8988T (cell line): Measurements from ENCODE around the gene EXOC6B.
A peak's percentile ranks its signal among the peaks of the same experiment; 100 is the strongest.

ENCODE experiments used
- DNase-seq: peaks from one replicate; pipeline ENCODE4 v3.0.0; 2011

The EXOC6B gene

GRCh38 chr2:72141881-72142451, 683.9 kb downstream of the EXOC6B start:
- DNase-seq = no peak

- DNase-seq = no peak
Observed at GRCh38 chr2:72141032-72141645, 684.7 kb downstream of the EXOC6B start.

DNA sequence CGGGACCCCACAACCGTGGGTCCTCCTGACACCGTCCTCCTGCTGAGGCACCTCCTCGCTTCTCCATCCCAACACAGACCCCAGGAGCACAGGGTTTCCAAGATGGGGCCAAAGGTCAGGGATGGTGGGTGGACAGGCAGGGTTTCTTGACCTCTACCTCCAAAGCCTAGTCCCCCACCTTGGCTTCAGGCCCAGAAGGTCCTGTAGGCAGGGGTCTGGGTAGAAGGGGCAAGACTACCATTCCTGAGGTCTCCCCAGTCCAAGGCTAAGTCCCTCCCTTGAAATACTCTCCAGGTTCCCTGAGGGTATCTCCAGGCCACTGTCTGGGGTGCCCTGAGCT, 685.2 kb downstream of the EXOC6B start:
- no peak for DNase-seq

- DNase-seq = no peak
Observed at GRCh38 chr2:72139874-72140620, 685.8 kb downstream of the EXOC6B start.

DNA sequence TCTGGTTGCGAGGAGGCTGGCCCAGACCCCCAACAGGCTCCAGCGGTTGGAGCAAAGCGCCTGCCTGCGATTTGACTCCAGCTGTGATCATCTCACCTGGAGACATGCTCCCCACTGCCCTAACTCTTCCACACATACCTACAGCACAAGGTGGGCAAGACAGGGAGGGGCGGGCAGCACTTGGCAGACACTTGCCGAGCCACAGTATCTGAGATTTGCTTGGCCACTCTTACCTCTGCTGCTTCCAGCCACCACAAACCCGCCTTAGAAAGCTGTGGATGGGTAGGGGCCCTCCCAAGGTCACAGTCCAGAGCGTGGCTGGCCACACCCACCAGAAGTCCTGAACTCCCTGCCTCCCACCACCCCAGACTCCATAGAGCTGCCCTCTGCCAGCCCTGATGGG, 686.4 kb downstream of the EXOC6B start:
- DNase-seq = no peak

DNA sequence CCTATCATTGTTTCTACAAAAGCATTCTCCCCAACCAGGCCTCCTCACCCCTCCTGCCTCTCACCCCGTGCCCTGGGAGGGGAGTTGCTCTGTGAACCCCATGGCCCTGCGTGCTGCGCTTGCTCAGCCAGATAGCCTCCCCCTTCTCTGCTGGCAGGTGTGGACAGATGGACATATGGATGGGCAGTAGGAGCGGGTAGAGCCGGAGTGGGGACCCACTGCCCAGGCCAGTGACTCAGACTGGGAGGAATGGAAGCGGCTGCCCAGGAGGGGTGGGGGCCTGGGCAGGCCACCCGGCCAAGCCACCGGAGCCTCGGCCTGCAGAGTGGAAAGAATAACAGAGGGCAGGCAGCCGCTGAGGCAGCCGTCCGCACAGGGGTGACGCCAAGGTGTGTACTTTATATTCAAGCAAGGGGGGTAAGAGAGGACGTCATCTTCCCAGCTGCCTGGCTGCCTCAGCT, 686.9 kb downstream of the EXOC6B start:
- no peak for DNase-seq

DNA sequence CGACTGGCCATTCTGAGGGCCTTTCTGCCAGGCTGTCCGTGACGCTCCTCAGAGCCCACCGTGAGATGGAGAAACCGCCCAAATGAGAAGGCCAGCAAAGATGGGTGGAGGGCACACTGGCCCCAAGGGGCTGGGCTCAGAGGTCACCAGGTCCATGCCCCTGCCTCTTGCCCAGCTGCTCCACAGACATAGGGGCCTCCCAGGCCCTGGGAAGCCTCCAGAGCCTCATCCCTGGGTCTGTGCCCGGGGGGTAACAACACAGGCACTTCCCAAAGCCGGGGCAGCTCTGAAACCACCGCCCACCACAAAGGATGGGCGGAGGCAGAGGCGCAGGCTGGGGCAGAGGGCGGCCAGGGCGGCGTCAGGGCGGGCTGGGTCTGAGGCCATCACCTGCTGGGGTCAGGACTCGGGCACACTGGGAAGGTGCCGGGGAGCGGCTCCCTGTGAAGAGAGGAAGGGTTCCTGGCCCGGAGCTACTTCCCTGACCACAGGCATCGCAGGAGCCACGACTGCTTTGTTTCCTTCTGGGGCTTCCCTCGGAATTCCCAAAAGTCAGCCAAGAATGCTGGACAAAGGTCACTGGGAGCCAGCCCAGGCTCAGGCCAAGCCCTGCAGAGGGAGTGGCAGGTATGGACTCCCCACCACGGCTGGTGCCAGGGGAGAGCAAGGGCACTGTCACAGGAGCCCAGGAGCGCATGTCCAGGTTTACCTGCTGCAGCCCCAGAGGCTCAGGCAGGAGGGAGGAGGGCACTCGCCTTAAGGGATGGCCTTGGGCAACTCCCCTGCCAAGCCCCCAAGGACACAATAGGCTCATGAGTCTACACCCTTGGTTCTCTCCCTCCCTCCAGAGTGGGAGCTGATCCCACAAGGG, 687.6 kb downstream of the EXOC6B start:
- DNase-seq = no peak

DNA sequence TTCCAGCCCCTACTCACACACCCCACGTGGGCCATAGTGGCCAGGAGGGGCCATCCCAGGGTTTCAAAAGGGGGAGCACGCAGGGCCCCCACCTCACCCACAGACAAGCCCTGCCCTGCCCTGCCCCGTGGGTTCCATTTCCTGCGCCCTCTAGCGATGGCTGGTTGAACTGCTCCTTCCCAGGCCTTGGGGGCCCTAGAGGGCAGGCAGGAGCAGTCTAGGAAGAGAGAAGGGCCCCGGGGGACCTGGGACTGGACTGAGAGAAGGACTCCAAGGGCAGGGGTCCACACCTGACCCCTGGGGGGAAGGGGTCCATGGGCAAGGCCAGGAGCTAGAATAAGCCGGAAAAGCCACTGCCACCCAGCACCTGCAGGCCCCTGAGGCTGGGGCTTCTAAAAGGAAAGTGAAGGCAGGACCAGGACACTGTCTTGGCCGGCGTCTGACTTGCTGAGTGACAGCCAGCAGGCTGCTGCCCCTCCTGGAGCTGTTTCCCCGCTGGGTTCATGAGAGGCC, 688.3 kb downstream of the EXOC6B start:
- peak; percentile 97 for DNase-seq

DNA sequence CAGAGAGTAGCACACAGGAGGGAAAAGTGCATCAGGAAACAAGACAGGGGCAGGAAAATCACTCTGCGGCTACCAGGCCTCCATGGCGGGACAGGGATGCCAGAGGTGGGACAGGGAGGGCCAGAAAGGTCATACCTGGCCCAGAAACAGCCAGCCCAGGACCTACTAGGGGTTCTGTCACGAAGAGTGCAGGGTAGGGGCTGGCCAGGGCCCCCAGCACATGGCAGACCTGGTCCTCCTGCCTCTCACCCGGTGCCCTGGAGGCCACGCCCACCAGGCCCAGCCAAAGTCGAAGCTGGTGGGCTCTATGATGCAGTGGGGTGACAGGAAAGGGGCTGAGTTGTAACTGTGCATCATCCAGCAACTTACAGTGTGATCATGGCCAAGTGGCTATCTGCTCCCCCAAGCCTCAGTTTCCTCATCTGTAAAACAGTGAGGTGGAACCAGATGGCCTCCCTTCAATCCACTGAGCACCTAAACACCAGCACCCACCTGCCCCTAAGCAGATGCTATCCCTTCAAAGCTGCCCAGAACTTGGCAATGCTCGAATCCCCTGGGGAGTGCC, 688.8 kb downstream of the EXOC6B start:
- DNase-seq = no peak

- no peak for DNase-seq
Observed at GRCh38 chr2:72136331-72136730, 689.5 kb downstream of the EXOC6B start.

GRCh38 chr2:72135921-72136320, 689.9 kb downstream of the EXOC6B start:
- DNase-seq = no peak

GRCh38 chr2:72134997-72135800, 690.6 kb downstream of the EXOC6B start:
- no peak for DNase-seq

DNA sequence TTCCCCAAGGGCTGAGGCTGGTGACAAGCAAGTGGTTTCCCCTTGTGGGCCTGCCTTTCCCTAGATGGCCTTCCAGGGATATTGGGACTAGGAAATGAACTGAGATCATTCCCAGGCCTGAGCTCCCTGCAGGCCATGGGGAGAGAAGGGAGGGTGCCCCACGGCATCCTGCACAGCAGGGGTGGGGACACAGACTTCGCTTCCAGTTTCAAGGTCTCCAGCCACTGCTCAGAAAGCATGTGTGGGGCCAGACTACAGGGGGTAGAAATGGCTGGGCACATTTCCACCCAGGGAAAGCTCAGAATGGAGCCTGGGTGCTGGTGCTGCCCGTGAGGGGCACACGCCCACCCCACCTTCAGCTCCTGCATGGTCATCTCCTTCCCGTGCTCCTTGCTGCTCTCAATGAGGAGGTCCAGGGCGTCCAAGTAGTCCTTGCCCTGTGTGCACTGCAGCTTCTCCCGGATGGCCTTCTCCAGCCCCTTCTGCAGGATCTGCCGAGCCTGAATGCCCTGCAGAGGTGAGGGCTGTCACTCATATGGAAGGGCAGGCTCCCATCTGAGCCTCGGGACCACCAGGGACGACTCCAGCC, 691.3 kb downstream of the EXOC6B start:
- no peak for DNase-seq

GRCh38 chr2:72133721-72134407, 692.0 kb downstream of the EXOC6B start:
- no peak for DNase-seq

- DNase-seq = no peak
Observed at GRCh38 chr2:72132981-72133720, 692.7 kb downstream of the EXOC6B start.

DNA sequence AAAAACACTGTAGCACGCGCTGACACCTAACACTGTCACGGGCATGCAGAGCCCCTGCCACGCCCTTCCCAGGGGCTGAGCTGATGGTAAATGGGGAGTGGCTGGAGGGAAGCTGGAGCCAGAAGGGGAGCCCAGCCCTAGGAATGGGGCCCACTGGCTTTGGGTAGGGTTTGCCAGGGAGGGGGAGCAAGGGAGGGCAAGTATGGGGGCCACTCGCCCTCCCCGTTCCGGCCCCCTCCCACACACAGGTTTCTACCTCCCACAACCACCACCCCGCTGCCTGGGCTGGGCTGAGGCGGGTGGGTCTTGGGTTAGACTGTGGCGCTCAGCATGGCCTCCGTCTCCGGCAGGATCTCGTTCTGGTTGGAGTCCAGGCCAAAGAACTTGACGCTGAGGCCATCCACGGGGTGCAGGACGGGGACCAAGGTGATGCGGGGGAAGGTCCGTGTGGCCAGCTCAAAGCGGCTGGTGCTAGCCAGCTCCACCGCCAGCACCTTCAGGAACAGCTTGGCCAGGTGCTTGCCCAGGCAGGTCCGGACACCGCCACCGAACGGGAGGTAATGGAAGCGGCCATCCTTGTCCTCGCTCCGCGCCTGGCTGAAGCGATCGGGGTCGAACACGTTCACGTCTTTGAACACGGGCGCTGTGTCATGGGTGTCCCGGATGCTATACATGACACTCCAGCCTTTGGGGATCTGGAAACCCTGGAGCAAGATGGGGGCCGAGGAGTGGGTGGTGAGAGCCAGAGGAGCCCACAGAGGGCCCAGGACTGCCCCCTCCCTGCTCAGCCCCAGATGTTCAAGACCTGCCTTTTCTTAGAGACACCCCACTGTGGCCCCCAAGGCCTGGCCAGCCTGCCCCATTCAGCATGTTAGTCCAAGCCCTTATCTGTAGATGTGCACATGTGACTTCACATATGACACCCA, 693.7 kb downstream of the EXOC6B start:
- DNase-seq = no peak

- no peak for DNase-seq
Observed at GRCh38 chr2:72131371-72131891, 694.4 kb downstream of the EXOC6B start.

DNA sequence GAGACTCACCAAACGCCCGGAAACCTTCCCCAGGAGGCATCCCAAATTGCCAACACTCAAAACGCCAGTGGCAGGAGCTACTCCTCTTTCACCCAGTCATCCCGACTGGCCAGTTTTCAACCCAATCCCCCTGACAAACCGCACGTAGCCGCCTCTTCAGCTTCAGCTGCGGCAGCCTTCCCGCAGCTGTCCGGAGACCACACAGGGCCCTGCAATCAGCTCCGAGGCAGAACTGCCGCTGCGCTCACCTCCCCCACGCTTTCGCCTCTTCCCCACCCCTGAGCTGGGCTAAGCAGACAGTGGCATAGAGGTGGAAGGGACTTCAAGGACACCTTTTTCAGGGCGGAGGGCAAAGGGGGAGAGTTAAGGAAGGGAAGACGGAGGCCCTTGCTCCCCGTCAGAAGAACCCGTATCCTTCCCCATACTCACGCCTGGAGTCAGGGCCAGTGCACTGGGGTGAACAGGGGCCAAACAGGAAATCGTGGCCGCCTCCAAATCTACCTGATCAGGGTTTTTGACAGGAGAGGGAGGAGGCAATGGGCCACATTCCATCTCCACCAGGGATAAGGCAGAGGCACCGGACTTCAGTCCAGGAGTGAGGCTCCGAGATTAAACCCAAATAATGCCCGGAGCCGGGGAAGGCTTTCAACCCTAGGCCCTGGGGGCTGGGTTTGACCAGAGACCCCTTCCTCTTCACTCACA, 695.0 kb downstream of the EXOC6B start:
- no peak for DNase-seq
